Hematopoietic multipotent progenitor cell treated with erythropoietin and hydrocortisone succinate and interleukin-3 and kit ligand, for 8 days (in vitro differentiated cells): ENCODE measurements around the gene PRKN.

Experiments used
- DNase-seq: peaks from one replicate; pipeline ENCODE4 v3.0.0-alpha.2; 2015

PRKN gene

GRCh38 chr6:161424421-161424820, 1303.1 kb downstream of the PRKN start:
- no peak for DNase-seq

- DNase-seq: no peak
Measured at GRCh38 chr6:161422710-161423680, 1304.6 kb downstream of the PRKN start.

GRCh38 chr6:161418463-161418945, 1309.1 kb downstream of the PRKN start:
- DNase-seq: peak; percentile 60

- DNase-seq: no peak
Measured at GRCh38 chr6:161417717-161418462, 1309.7 kb downstream of the PRKN start.

GRCh38 chr6:161415302-161415855, 1312.2 kb downstream of the PRKN start:
- no peak for DNase-seq

GRCh38 chr6:161414707-161415106, 1312.9 kb downstream of the PRKN start:
- DNase-seq: no peak

GRCh38 chr6:161414180-161414579, 1313.4 kb downstream of the PRKN start:
- no peak for DNase-seq

- no peak for DNase-seq
Measured at GRCh38 chr6:161413355-161413771, 1314.2 kb downstream of the PRKN start.

GRCh38 chr6:161412795-161413194, 1314.8 kb downstream of the PRKN start:
- no peak for DNase-seq

- no peak for DNase-seq
Measured at GRCh38 chr6:161411265-161411944, 1316.2 kb downstream of the PRKN start.

GRCh38 chr6:161410736-161411135, 1316.8 kb downstream of the PRKN start:
- no peak for DNase-seq

GRCh38 chr6:161410076-161410475, 1317.5 kb downstream of the PRKN start:
- DNase-seq: no peak

- no peak for DNase-seq
Measured at GRCh38 chr6:161409353-161409752, 1318.2 kb downstream of the PRKN start.

GRCh38 chr6:161408041-161408440, 1319.5 kb downstream of the PRKN start:
- DNase-seq: no peak

GRCh38 chr6:161407581-161407980, 1320.0 kb downstream of the PRKN start:
- DNase-seq: peak; percentile 12

GRCh38 chr6:161407115-161407514, 1320.5 kb downstream of the PRKN start:
- no peak for DNase-seq

- no peak for DNase-seq
Measured at GRCh38 chr6:161406646-161407045, 1320.9 kb downstream of the PRKN start.

- no peak for DNase-seq
Measured at GRCh38 chr6:161405418-161405817, 1322.1 kb downstream of the PRKN start.

- DNase-seq: no peak
Measured at GRCh38 chr6:161403717-161404116, 1323.8 kb downstream of the PRKN start.

- DNase-seq: no peak
Measured at GRCh38 chr6:161401587-161402309, 1325.8 kb downstream of the PRKN start.

GRCh38 chr6:161400671-161401070, 1326.9 kb downstream of the PRKN start:
- no peak for DNase-seq

- no peak for DNase-seq
Measured at GRCh38 chr6:161396539-161396938, 1331.0 kb downstream of the PRKN start.
